Endometrial microvascular endothelial cells (primary cell): ENCODE results near the gene MTMR6. TPM values are rescaled to one million over a fixed set of nuclear protein-coding genes. Genes with fewer than 3 reads are reported as not detected.

Experiments
- total RNA-seq: library from RNA; depleted of rRNA; stranded (reverse); fragments of >200 nt; gene quantifications from one replicate; pipeline ENCODE4 v1.2.3, GENCODE V29; 2015; ENCODE audit errors: inconsistent ontology term

MTMR6 gene
- total RNA-seq, 1 donor from 2014 or later, result 24.4 TPM

Other genes with a start within 250 kb of the MTMR6 start
- gene PABPC3, start 191.4 kb downstream of the MTMR6 start, total RNA-seq, result not detected
- not detected for gene AMER2, start 115.2 kb downstream of the MTMR6 start, total RNA-seq
- gene NUP58, start 14.1 kb upstream of the MTMR6 start, total RNA-seq, result 40.8 TPM
- not detected for gene ATP8A2, start 84.5 kb upstream of the MTMR6 start, total RNA-seq